Body of pancreas (tissue), 4 donors: Measurements from ENCODE around the gene MFSD6L. TPM values are rescaled to one million over a fixed set of nuclear protein-coding genes. Genes with fewer than 3 reads are reported as not detected.

Experiments used
- ATAC-seq: fragments of 150-250 bp; one replicate; pipeline ENCODE4 v1.9.1; 2016
- DNase-seq, 4 donors: peaks; one replicate each; pipeline ENCODE4 v3.0.0-alpha.2; 2019
- H3K27ac ChIP-seq, 4 donors: fragments of 200-600 bp; sonication (generic); 1 replicate in 3 of 4; 2 replicates in 1 of 4; pipeline versions ENCODE4 v1.5.1 to v1.6.1; 2016 to 2019; ENCODE audit warnings: mild to moderate bottlenecking in 1 of 4, mixed read lengths in 1 of 4, moderate library complexity in 1 of 4
- H3K27me3 ChIP-seq, 2 donors: fragments of 200-600 bp; sonication (generic); one replicate each; pipeline ENCODE4 v1.6.0; 2016; ENCODE audit warnings: mild to moderate bottlenecking in 1 of 2
- H3K36me3 ChIP-seq, 2 donors: fragments of 200-600 bp; sonication (generic); replicated peaks in 1 of 2; 2 replicates each; pipeline ENCODE4 v1.5.1; 2016; ENCODE audit warnings: low read depth in 2 of 2; ENCODE audit not compliant: insufficient read depth in 1 of 2
- H3K4me1 ChIP-seq: fragments of 200-600 bp; sonication (generic); one replicate; pipeline ENCODE4 v1.6.0; 2016
- H3K4me3 ChIP-seq, 2 donors: fragments of 200-600 bp; sonication (generic); 1 replicate in 1 of 2; 2 replicates in 1 of 2; pipeline ENCODE4 v1.5.1; 2016 to 2019
- H3K9me3 ChIP-seq, 3 donors: fragments of 200-600 bp; sonication (generic); 1 replicate in 2 of 3; 2 replicates in 1 of 3; pipeline ENCODE4 v1.5.1; 2016
- CTCF ChIP-seq, 7 experiments: fragments of 450-650 bp in 4 of 7; fragments of 200-600 bp in 3 of 7; sonication (generic) in 3 of 7; IDR thresholded peaks; one replicate each; pipeline ENCODE4 v1.5.1; 2016 to 2019; ENCODE audit warnings: antibody characterized with exemption in 7 of 7
- POLR2A ChIP-seq, 3 donors: fragments of 450-650 bp; IDR thresholded peaks; one replicate each; pipeline ENCODE4 v1.6.1; 2016; ENCODE audit warnings: antibody characterized with exemption in 3 of 3, mild to moderate bottlenecking in 2 of 3
- WGBS, 2 donors: methylation state at CpG; one replicate each; pipeline ENCODE4 v1.1.5; 2017; 5-methylcytosine and 5-hydroxymethylcytosine counted together
- intact Hi-C: fragments of 100-400 bp; cut with DNase I; formaldehyde crosslinking; loops from one replicate; pipeline ENCODE4 v1.15.1; 2023
- total RNA-seq, 2 donors: library from RNA; depleted of rRNA; stranded (reverse); fragments of >200 nt; gene quantifications; one replicate each; pipeline ENCODE4 v1.1.0, GENCODE V29; 2016

The MFSD6L gene
- total RNA-seq, 2 donors from 2014 or later, result 3.9 to 8.6 TPM

DNA sequence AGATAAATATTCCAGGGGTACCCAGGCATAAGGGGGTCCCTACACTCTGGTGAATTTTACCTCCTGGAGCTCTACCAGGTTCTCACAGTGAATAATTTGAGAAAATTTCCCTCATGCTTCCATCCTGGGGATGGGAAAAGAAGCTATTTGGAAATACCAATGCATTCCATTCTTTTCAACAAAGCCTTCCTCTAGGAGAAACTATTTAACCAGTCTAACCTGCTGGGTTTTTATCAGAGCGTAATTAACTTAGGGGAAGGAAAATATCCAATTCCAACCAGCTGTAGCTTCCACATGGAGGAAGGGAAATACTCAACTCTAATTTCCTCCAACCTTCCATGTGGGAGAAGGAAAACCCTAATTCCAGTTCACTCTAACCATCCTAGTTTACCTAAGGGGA, 17.0 kb downstream of the MFSD6L start:
- H3K36me3 ChIP-seq, result no peaks in the 10 kb centered on the region
- ATAC-seq (no peak), DNase-seq (no peak)
- intact Hi-C loops, result no loop called here
- no peaks in the 10 kb centered on the region for H3K9me3 ChIP-seq
- H3K27ac ChIP-seq, result no peak overlapping the region
- H3K27me3 ChIP-seq, result no peaks in the 10 kb centered on the region
- peaks cover 6% of the 10 kb centered on the region for H3K4me1 ChIP-seq
- no peak overlapping the region for H3K4me3 ChIP-seq
- TF ChIP-seq CTCF (IDR thresholded peaks at IDR 0.05), result no peak
- TF ChIP-seq POLR2A (IDR thresholded peaks at IDR 0.05), result no peak
- WGBS, 2 donors, result 63 to 91% methylated on average over 1 of the region's 1 CpG

DNA sequence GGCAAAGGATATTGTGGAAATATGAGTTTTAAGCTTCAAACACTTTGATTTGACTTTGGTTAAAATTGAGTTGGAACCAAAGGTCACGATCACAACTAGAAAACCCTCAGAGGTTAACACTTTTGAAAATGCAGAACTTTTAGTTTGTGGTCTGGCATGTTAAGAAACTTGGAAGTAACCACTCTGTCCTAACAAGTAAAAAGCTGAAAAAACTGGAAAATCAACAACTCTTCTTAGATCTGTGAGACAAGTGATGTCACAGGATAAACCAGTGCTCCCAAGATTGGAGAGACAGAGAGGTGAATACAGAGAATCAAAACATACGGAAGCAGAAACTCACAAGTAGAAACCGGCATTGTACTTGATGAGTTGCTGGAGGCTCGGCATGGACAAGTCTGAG, 17.4 kb downstream of the MFSD6L start:
- WGBS, 2 donors, result 69 to 81% methylated on average over 4 of the region's 4 CpGs
- ATAC-seq (no peak), DNase-seq (no peak)
- Histone ChIP-seq H3K27ac (no peak overlapping the region), H3K9me3 (no peaks in the 10 kb centered on the region), H3K36me3 (no peaks in the 10 kb centered on the region), H3K4me1 (peaks cover 6% of the 10 kb centered on the region), H3K4me3 (no peak overlapping the region), H3K27me3 (no peaks in the 10 kb centered on the region)
- TF ChIP-seq POLR2A (IDR thresholded peaks at IDR 0.05) (no peak), CTCF (IDR thresholded peaks at IDR 0.05) (no peak)
- intact Hi-C loops, result no loop called here

GRCh38 chr17:8776881-8777280, 22.3 kb downstream of the MFSD6L start:
- WGBS, 2 donors, result 67 to 70% methylated on average over 1 of the region's 1 CpG
- no peaks in the 10 kb centered on the region for H3K9me3 ChIP-seq
- intact Hi-C loops, result no loop called here
- TF ChIP-seq POLR2A (IDR thresholded peaks at IDR 0.05), result no peak
- TF ChIP-seq CTCF (IDR thresholded peaks at IDR 0.05), result no peak
- no peaks in the 10 kb centered on the region for H3K4me1 ChIP-seq
- no peak for DNase-seq
- H3K4me3 ChIP-seq, result no peak overlapping the region
- H3K27me3 ChIP-seq, result no peaks in the 10 kb centered on the region
- H3K36me3 ChIP-seq, result no peaks in the 10 kb centered on the region
- no peak overlapping the region for H3K27ac ChIP-seq
- no peak for ATAC-seq

DNA sequence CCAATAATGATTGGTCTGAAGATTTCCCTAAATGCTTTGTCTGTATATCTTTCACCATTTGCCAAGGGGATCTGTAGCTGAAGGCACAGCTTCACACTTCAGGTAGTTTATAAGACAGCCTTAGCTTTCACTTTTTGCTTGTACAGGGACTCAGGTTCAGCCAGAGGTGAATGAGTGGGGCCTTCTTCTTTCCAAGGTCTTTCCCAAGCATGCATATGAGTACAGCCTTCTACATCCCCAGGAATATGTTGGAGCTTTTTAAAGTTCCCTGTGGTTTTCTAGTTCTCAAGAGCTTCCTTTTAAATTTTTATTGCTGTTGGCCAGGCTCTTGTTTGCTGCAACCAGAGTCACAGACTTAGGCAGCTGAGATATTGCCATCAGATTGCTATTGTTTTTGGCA, 22.9 kb downstream of the MFSD6L start:
- Histone ChIP-seq H3K4me3 (no peak overlapping the region), H3K9me3 (no peaks in the 10 kb centered on the region), H3K27me3 (no peaks in the 10 kb centered on the region), H3K4me1 (no peaks in the 10 kb centered on the region), H3K27ac (no peak overlapping the region), H3K36me3 (no peaks in the 10 kb centered on the region)
- TF ChIP-seq CTCF (IDR thresholded peaks at IDR 0.05) (no peak), POLR2A (IDR thresholded peaks at IDR 0.05) (no peak)
- DNase-seq, result no peak
- ATAC-seq, result no peak
- intact Hi-C loops, result no loop called here

- ATAC-seq (no peak), DNase-seq (no peak)
- Histone ChIP-seq H3K36me3 (no peaks in the 10 kb centered on the region), H3K27ac (no peak overlapping the region), H3K27me3 (no peaks in the 10 kb centered on the region), H3K4me3 (no peak overlapping the region), H3K4me1 (no peaks in the 10 kb centered on the region), H3K9me3 (no peaks in the 10 kb centered on the region)
- no peak for TF ChIP-seq POLR2A (IDR thresholded peaks at IDR 0.05)
- no peak for TF ChIP-seq CTCF (IDR thresholded peaks at IDR 0.05)
- WGBS, 2 donors, result 79 to 83% methylated on average over 2 of the region's 2 CpGs
- intact Hi-C loops, result no loop called here
These were observed 32.4 kb downstream of the MFSD6L start for GRCh38 chr17:8766731-8767130.
